Coronary artery (tissue), 2 donors: ENCODE results near the gene LARP4B.

Experiments used
- DNase-seq: peaks from one replicate; pipeline ENCODE4 v3.0.0-alpha.2; 2017; ENCODE audit warnings: low spot score
- H3K27ac ChIP-seq, 2 donors: fragments of 200-600 bp; sonication (generic); one replicate each; pipeline ENCODE4 v1.5.1; 2016 to 2019
- H3K4me3 ChIP-seq: fragments of 200-600 bp; sonication (generic); 2 replicates; pipeline ENCODE4 v1.5.1; 2016; ENCODE audit warnings: mild to moderate bottlenecking, moderate library complexity
- CTCF ChIP-seq: fragments of 200-600 bp; sonication (generic); IDR thresholded peaks from one replicate; pipeline ENCODE4 v1.5.1; 2019; ENCODE audit warnings: antibody characterized with exemption

LARP4B gene

GRCh38 chr10:816958-817357 lies 114.5 kb downstream of the LARP4B start:
- no peak overlapping the region for H3K4me3 ChIP-seq
- no peak for DNase-seq
- H3K27ac ChIP-seq, result no peak overlapping the region
- TF ChIP-seq CTCF, result no peak

GRCh38 chr10:816091-816477 lies 115.4 kb downstream of the LARP4B start:
- Histone ChIP-seq H3K4me3 (no peak overlapping the region), H3K27ac (no peak overlapping the region)
- no peak for DNase-seq
- TF ChIP-seq CTCF, result no peak

GRCh38 chr10:815338-816090 lies 116.0 kb downstream of the LARP4B start:
- H3K27ac ChIP-seq, result no peak overlapping the region
- no peak overlapping the region for H3K4me3 ChIP-seq
- no peak for DNase-seq
- no peak for TF ChIP-seq CTCF

GRCh38 chr10:814536-815302 lies 116.8 kb downstream of the LARP4B start:
- no peak for DNase-seq
- Histone ChIP-seq H3K27ac (no peak overlapping the region), H3K4me3 (no peak overlapping the region)
- no peak for TF ChIP-seq CTCF

- H3K4me3 ChIP-seq, result no peak overlapping the region
- no peak for DNase-seq
- TF ChIP-seq CTCF, result no peak
- no peak overlapping the region for H3K27ac ChIP-seq
These were observed 118.2 kb downstream of the LARP4B start for GRCh38 chr10:813286-813685.

GRCh38 chr10:812787-813186 lies 118.7 kb downstream of the LARP4B start:
- H3K27ac ChIP-seq, result no peak overlapping the region
- no peak for TF ChIP-seq CTCF

More at GRCh38 chr10:812787-813186, 118.7 kb downstream of the LARP4B start:
- no peak for DNase-seq
- no peak overlapping the region for H3K4me3 ChIP-seq
